OCI-LY7 (cell line): ENCODE measurements around the gene CEACAM3.

ENCODE experiments used
- EZH2phosphoT487 ChIP-seq: fragments of 200-600 bp; sonication (generic); IDR thresholded peaks from 2 replicates; pipeline ENCODE4 v1.6.1; 2018; ENCODE audit warnings: low read depth, borderline replicate concordance, mild to moderate bottlenecking, mixed run types, antibody characterized with exemption, low read length, moderate library complexity, mixed read lengths
- TF ChIP-seq, protein P1 (sequence below): fragments of 200-600 bp; sonication (generic); conservative IDR thresholded peaks from 2 replicates; pipeline ENCODE4 v1.5.1; 2014; ENCODE audit warnings: mild to moderate bottlenecking, antibody characterized with exemption, low read length, moderate library complexity, mixed read lengths

DNA sequence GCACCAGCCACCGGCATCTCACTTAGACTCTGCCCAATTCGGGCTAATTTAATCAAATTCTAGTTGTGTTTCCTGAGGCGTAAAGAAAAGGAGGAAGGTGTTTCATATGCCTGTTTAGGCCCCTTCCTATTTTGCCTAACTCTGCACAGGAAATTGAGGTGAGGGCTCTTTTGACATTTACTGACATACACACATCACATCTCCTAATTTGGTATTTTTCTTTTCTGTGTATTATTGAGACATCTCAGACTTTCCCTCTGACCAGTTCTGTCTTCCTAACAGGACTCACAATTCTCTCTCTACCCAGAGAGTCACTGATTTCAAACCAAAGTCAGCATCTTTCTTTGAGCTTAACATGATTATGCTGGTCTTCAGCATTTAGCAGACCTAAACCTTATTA is 7.9 kb downstream of the CEACAM3 start:
- TF ChIP-seq, protein P1, sequence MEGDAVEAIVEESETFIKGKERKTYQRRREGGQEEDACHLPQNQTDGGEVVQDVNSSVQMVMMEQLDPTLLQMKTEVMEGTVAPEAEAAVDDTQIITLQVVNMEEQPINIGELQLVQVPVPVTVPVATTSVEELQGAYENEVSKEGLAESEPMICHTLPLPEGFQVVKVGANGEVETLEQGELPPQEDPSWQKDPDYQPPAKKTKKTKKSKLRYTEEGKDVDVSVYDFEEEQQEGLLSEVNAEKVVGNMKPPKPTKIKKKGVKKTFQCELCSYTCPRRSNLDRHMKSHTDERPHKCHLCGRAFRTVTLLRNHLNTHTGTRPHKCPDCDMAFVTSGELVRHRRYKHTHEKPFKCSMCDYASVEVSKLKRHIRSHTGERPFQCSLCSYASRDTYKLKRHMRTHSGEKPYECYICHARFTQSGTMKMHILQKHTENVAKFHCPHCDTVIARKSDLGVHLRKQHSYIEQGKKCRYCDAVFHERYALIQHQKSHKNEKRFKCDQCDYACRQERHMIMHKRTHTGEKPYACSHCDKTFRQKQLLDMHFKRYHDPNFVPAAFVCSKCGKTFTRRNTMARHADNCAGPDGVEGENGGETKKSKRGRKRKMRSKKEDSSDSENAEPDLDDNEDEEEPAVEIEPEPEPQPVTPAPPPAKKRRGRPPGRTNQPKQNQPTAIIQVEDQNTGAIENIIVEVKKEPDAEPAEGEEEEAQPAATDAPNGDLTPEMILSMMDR, result no peak
- no peak for TF ChIP-seq EZH2phosphoT487
